HG02588 (cell line): Measurements from ENCODE around the gene LSR.

Source experiments
- ATAC-seq: cut with Tn5 transposase; IDR thresholded peaks from one replicate; pipeline ENCODE4 v1.9.1; 2021; ENCODE audit warnings: mild to moderate bottlenecking, moderate library complexity; ENCODE audit not compliant: unreplicated experiment

LSR gene

GRCh38 chr19:35241417-35241816, 7.4 kb upstream of the LSR start:
- ATAC-seq, result no peak

GRCh38 chr19:35246466-35247092, 2.2 kb upstream of the LSR start:
- no peak for ATAC-seq

GRCh38 chr19:35247526-35248309, 1.1 kb upstream of the LSR start:
- peak; percentile 49 for ATAC-seq

- ATAC-seq, result no peak
Observed at GRCh38 chr19:35249146-35249847, 495 bp downstream of the LSR start.

GRCh38 chr19:35249848-35250711, 1.3 kb downstream of the LSR start:
- ATAC-seq, result no peak

- no peak for ATAC-seq
Observed at GRCh38 chr19:35251456-35251855, 2.7 kb downstream of the LSR start.

- ATAC-seq, result no peak
Observed at GRCh38 chr19:35253316-35254286, 4.8 kb downstream of the LSR start.

GRCh38 chr19:35254341-35255297, 5.8 kb downstream of the LSR start:
- ATAC-seq, result no peak

GRCh38 chr19:35256566-35256965, 7.8 kb downstream of the LSR start:
- ATAC-seq, result no peak

GRCh38 chr19:35257113-35257461, 8.3 kb downstream of the LSR start:
- no peak for ATAC-seq

GRCh38 chr19:35260694-35261304, 12.0 kb downstream of the LSR start:
- no peak for ATAC-seq

GRCh38 chr19:35261356-35262100, 12.7 kb downstream of the LSR start:
- no peak for ATAC-seq

- no peak for ATAC-seq
Observed at GRCh38 chr19:35262101-35262761, 13.4 kb downstream of the LSR start.

- ATAC-seq, result no peak
Observed at GRCh38 chr19:35264268-35265125, 15.7 kb downstream of the LSR start.

- ATAC-seq, result no peak
Observed at GRCh38 chr19:35265126-35265899, 16.5 kb downstream of the LSR start.
